Kidney tubule cell (primary cell): ENCODE measurements around the gene TMEM154.
A peak's percentile ranks its signal among the peaks of the same experiment; 100 is the strongest.

Source experiments
- DNase-seq: peaks from one replicate; pipeline ENCODE4 v3.0.0-alpha.2; 2018; ENCODE audit warnings: low spot score

Gene TMEM154

DNA sequence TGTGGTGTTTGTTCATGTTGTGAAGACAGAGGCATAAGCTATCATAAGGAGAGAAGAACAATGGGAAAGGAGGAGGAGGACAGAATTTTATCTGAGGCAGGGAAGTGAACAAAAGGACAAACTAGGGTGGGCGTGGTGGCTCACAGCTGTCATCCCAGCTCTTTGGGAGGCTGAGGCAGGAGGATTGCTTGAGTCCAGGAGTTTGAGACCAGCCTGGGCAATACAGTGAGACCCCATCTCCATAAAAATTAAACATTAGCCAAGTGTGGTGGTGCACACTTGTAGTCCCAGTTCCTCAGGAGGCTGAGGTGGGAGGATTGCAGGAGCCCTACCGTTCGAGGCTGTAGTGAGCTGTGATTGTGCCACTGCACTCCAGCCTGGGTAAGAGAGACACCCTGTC lies 49.9 kb downstream of the TMEM154 start:
- no peak for DNase-seq

- DNase-seq = no peak
Observed at GRCh38 chr4:152628128-152628527, 51.7 kb downstream of the TMEM154 start.

GRCh38 chr4:152626790-152627189 lies 53.0 kb downstream of the TMEM154 start:
- DNase-seq = no peak

DNA sequence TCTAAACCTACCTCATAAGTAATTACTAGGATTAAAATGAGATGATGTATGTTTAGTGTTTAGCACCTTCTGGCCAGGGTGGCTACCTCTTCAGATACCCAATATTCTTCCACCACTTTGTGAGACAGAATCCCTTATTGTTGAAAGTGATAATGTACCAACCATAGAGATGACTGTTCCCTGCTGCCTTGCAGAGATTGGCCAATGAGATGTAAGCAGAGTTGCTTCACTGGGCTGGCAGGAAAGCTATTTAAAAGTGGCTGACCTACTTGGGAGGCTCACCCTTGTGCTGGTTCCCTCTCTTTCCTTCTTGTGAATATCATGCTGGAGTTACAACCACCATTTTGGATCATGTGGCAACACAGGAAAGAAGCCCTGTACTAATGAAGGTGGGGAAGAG lies 58.9 kb downstream of the TMEM154 start:
- DNase-seq = no peak

DNA sequence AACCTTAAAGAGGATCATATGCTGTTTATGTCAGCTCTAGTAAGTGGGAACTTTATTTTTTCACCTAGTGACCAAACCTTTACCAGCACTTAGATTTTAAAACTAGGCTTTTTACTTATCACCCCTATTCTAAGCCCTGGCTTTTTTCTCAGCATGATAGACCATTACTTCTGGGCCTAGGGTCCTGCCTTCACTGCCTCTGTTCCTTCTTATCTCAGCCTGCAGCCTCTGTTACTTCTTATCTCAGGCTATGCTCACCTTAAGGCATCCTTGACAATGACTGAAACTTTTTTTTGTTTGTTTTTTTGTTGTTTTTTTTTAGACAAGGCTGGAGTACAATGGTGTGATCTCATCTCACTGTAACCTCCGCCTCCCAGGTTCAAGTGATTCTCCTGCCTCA lies 59.6 kb downstream of the TMEM154 start:
- DNase-seq = no peak

DNA sequence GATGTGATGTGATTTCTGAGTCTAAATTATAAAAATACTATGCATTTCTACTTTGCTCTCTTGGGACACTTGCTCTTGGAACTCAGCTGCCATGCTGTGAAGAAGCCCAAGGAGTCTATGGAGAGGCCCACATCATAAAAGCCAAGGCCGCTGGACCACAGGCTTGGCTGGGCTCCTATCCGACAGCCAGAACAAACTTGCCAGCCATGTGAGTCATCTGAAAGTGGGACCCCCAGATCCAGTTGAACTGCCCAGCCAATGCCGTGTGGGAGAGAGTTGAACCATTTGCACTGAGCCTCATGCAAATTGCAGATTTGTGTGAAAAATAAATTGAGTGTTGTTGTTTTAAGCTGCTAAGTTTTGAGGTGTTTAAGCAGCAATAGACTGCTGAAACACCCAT lies 60.2 kb downstream of the TMEM154 start:
- DNase-seq = no peak

DNA sequence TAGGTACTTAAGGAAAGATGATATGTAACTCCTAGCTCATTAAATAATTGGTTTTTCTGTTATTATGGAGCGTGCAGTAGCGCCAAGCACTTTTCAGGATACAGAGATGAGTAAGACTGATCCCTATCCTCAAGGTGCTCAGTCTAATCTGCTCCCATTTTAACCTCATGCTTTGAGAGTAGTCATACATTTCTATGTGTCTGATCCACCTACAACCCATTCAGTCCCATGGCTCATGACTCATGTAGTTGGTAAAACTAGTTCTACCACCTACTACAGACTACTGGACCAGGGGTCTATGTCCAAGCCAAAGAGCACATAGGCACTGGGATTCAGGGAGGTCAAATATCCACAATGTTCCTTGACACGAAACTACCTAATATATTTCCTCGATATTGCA lies 60.8 kb downstream of the TMEM154 start:
- peak; percentile 35 for DNase-seq

GRCh38 chr4:152616804-152617203 lies 63.0 kb downstream of the TMEM154 start:
- no peak for DNase-seq

DNA sequence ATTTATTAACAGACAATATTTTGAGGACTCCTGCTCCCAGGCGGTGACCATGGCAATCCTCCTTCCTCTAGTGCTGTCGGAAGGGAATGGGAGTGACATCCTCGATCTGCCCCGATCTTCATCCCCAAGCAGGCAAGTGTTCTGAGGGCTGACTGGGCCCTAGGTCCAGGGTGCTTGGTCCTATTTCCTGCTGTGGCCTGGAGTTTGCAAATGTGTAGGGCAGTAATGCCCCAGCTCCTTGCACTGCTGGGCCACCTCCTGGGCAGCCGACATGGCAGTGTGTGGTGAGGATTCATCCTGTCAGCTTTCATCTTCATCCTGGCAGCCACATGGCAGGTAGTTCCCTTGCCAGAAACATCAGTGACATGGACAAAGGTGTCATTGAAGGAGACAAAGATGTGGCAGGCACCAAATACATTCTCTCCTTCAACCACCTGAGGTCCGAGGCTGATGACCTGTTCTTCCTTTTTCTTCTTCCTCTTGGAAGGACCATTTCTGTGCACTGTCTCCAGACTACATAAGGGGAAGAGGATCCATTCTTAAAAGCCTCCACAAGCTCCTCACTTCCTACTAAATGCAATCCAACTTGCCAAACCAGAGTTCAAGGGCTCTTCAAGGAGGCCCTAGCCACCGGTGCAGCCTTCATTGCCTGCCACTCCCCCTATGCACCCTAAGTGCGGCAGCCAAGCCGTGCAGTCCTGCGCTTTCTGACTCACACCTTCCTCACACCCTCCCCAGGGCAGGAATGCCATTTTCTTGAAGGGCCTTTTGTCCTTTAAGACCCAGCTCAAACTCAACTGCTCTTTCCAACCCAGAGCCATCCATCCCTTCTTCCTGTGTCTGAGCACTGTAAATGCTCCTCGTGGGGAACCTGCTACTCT lies 65.7 kb downstream of the TMEM154 start:
- DNase-seq = no peak

DNA sequence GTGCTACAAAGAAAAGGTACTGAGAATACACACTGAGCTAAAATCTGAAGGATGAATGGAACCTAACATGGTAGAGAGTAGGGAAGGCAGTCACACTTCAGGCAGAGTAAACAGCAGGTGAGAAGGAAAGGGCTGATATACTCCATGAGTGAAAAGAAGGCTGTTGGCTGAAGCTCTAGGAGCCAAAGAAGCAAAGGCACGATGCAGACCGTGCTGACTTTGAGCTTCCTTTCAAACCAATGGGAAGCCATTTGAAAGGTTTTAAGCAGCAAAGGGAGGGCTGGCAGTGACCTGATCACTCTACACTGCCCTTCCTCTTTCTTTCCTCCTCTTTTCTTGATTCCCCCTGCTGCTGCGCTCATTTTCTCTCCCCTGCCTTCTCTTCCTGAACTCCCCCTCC lies 66.4 kb downstream of the TMEM154 start:
- DNase-seq = no peak

DNA sequence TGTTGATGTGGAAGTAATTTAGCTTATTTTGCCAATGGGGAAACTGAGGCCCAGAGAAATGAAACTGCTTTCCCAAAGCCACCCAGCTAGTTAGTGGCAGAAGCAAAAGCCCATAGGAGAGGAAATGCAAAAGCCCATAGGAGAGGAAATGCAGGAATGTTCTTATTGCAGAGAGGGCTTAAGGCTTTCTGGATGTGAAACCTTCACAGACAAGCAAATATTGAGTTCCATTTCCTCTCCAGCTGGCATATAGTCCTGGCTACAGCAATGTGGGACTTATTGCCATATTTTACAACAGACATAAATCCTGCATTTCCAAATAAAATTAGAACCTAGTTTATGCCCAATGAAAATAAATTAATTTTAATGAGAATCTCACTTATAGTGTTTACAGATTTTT lies 69.7 kb downstream of the TMEM154 start:
- no peak for DNase-seq

GRCh38 chr4:152609481-152609880 lies 70.3 kb downstream of the TMEM154 start:
- DNase-seq = no peak

GRCh38 chr4:152607178-152607577 lies 72.6 kb downstream of the TMEM154 start:
- no peak for DNase-seq

DNA sequence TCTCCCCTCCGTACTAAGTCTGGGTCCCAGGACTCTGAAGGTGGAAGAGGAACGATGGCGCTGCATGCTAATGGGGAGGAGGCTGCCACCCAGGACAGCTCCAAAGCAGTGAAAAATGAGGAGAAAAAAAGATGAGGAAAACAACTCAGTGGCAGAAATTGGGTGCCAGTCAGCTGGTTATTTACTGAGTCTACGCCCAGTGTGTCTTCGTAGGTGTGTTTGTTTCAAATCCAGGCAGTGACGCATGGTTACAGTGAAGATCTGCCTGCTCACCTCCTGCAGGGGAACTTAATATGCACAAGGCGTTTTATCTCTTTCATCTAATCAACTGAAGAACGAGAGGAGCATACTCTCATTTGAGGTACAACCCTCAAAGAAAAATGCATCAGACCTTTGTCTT lies 73.0 kb downstream of the TMEM154 start:
- no peak for DNase-seq

DNA sequence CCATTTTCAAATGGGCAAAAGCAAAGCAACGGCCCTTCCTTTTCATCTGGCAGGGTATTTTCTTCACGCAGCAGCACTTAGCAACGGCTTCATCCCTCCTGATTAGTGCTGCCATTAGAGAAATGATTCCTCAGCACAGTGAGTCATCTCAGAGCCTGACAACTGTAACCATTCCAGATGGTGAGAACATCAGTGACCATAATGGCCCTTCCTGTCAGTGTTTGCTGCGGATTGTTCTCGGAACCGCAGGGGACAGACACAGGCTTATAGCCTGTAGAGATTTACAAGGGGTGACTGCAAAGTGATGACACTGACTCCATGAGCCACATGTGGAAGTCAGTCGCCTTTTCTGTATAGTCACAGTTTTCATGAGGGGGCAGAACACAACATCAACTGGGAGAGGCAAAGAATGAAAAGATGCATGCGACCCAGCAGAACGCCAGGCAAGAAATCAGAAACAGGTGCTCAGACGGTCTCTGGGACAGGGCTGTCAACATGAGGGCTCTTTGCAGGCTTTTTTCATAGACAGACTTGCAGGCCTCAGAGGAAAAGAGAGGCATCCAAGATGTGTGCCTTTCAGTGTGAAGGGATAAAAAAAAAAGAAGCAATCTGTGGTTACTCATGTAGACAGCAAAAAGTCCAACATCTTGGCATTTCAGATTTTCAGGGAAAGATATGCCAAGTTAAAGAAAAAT lies 74.0 kb downstream of the TMEM154 start:
- peak; percentile 38 for DNase-seq

DNA sequence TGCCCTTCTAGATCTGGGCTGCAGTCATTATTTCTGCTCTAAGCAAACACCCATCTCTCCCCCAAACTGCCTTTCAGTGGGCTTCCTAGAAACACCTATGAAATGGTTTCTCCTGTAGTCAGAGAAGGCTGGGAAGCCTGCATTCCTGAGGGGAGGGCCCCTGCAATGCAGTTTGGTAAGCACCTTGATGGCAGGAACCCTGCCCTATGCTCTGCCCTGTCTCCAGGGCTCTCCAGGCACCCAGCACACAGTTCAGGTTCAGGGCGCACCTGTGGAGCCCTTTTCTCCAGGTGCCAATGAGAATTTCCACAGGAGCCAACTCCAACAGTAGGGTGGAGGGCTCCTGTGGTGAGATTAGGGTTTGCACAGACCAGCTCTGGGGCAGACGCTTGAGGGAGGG lies 74.8 kb downstream of the TMEM154 start:
- DNase-seq = no peak

GRCh38 chr4:152601156-152601555 lies 78.6 kb downstream of the TMEM154 start:
- DNase-seq = no peak

DNA sequence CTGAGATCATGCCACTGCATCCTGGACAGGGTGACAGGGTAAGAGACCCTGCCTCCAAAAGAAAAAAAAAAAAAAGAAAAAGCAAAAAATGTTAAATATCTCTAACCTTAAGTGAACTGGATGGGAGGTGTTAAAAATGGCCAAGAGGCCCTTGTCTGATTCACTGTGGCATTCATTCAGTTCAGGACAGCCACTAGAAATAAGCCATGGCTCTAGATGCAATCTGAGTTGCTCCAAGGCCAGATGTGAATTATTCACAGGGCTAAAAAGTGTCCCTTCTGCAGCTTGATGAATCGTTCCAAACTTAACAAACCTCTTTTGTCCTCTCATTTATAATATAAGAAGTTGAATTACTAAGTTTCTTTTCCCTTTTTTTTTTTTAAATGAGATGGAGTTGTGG lies 80.2 kb downstream of the TMEM154 start:
- DNase-seq = no peak

DNA sequence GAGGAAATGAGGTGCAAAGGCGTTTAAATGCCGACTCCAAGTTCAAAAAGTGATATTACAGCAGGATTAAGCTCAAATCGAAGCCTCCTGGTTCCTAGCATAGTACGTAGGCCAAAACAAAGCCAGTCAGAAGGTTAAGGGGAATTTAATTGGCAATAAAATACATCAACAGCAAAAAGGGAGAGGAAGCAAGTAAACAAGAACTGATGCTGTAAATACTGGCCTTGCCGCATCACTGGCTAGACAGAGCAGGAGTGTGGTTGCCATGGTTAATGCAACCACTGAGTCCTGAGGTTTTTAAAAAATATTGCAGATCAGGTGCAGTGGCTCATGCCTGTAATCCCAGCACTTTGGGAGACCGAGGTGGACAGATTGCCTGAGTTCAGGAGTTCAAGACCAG lies 80.7 kb downstream of the TMEM154 start:
- no peak for DNase-seq

DNA sequence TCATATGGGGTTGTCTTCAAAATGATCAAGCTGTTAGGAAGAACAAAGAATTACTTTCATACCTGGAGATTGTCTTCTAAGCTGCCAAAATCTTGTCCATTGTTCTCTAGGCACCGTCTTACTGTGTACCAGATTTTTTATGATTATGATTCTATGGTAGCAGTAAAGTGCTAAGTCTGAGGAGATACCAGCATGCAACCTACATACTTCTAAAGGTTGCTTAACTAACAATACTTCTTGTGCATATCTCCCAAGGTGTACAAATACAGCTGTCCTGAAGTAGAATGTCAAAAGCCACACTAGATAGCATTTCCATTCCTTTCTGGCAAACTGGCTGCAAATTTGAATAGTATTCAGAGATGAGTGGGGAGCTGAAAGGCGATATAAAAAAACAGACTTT lies 81.3 kb downstream of the TMEM154 start:
- DNase-seq = no peak

DNA sequence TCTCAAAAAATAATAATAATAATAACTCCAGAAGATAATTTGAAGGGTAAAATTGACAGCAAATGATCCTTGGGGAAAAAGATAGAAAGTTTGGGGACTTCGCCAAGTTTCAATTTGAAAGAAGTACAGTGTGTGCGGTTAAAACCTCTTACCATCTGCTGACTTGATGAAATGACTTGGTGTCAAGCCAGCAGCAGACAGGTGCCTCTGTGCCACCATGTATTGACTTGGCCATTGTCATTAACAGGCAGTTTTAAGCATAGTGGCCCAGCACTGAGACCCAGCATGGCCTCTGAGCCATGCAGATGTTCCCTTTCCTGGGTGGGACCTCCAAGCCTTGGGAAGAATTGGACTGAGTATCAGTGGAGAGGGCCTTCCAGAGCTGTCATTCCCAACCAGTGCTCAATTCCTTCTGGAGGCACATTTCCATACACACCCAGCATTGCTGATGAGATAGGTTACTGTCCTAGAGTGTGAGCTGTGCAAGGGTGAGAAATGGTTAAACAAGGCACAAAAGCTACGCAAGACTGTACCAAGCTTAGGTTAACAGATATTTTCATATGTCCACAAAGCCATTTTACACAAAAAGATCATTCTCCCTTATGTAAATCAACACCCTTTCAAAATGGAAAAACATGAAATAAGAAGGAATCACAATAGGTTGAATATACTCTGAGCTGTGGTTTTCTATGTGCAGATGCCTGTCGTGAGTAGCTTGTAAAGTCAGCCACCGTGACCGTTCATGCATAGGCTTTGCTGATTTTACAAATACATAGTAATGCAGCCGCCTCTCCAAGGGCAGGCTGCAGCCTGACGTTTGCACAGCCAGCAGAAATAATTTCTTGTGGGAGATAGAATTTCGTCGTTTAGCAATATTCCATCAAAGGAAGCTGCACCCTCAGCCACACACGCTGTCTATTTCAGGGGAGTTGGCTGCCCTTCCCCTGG lies 84.5 kb downstream of the TMEM154 start:
- DNase-seq = peak; percentile 62

GRCh38 chr4:152594057-152594456 lies 85.7 kb downstream of the TMEM154 start:
- DNase-seq = no peak
